Keratinocyte (primary cell): Measurements from ENCODE around the gene ABHD6.
"Not testable (repeated sequence)": the region's sequence is repeated elsewhere in the genome, so short reads cannot be mapped to it uniquely, and the experiment has no call there.

Experiments
- EZH2 ChIP-seq: IDR thresholded peaks from one replicate; pipeline ENCODE4 v1.6.1; 2012; ENCODE audit warnings: inconsistent platforms, mild to moderate bottlenecking, low read length, moderate library complexity
- TF ChIP-seq, protein P1 (sequence below), 3 experiments: IDR thresholded peaks in 1 of 3; conservative IDR thresholded peaks in 1 of 3; optimal IDR thresholded peaks in 1 of 3; 2 replicates in 2 of 3; 3 replicates in 1 of 3; pipeline versions ENCODE3 to v1.5.1; 2011; ENCODE audit warnings: low read length in 3 of 3, mild to moderate bottlenecking in 3 of 3, moderate library complexity in 2 of 3, control low read depth in 1 of 3, inconsistent platforms in 1 of 3; ENCODE audit not compliant: insufficient read depth in 2 of 3; ENCODE audit errors: extremely low read depth in 1 of 3

GRCh38 chr3:58201451-58201850 is 36.1 kb upstream of the ABHD6 start:
- TF ChIP-seq, protein P1, sequence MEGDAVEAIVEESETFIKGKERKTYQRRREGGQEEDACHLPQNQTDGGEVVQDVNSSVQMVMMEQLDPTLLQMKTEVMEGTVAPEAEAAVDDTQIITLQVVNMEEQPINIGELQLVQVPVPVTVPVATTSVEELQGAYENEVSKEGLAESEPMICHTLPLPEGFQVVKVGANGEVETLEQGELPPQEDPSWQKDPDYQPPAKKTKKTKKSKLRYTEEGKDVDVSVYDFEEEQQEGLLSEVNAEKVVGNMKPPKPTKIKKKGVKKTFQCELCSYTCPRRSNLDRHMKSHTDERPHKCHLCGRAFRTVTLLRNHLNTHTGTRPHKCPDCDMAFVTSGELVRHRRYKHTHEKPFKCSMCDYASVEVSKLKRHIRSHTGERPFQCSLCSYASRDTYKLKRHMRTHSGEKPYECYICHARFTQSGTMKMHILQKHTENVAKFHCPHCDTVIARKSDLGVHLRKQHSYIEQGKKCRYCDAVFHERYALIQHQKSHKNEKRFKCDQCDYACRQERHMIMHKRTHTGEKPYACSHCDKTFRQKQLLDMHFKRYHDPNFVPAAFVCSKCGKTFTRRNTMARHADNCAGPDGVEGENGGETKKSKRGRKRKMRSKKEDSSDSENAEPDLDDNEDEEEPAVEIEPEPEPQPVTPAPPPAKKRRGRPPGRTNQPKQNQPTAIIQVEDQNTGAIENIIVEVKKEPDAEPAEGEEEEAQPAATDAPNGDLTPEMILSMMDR (optimal IDR thresholded peaks at IDR 0.05 in 1 of 3, IDR thresholded peaks at IDR 0.05 in 1 of 3, conservative IDR thresholded peaks at IDR 0.05 in 1 of 3; ENCODE audit: extremely low read depth in 1 of 3, insufficient read depth in 2 of 3, low read length in 3 of 3): not testable (repeated sequence)
- TF ChIP-seq EZH2: not testable (repeated sequence)
